ENCODE measurements around the gene LSM3. TPM values are rescaled to one million over a fixed set of nuclear protein-coding genes. Genes with fewer than 3 reads are reported as not detected.
"Not testable (repeated sequence)": the region's sequence is repeated elsewhere in the genome, so short reads cannot be mapped to it uniquely, and the experiment has no call there.

The LSM3 gene
- total RNA-seq, 1 donor from 2014 or later, result 10.0 TPM

DNA sequence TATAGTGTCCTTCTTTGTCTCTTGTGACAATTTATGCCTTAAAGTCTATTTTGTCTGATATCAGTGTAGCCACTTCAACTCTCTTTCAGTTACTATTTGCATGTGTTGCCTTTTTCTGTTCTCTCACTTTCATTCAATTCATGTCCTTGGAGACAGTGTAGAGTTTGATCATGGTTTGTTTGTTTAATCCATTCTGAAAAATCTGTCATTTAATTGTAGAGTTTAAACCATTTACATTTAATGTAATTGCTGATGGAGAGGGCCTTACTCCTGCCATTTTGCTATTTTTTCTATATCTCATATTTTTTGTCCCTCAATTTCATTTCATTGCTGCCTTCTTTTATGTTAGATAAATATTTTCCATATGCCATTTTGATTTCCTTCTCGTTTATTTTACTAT is 42.3 kb downstream of the LSM3 start:
- DNase-seq (ENCODE audit: low spot score), result no peak

GRCh38 chr3:14221902-14222301 is 43.3 kb downstream of the LSM3 start:
- DNase-seq (ENCODE audit: low spot score), result no peak

- DNase-seq (ENCODE audit: low spot score), result no peak
Observed at GRCh38 chr3:14222457-14222856, 43.8 kb downstream of the LSM3 start.

DNA sequence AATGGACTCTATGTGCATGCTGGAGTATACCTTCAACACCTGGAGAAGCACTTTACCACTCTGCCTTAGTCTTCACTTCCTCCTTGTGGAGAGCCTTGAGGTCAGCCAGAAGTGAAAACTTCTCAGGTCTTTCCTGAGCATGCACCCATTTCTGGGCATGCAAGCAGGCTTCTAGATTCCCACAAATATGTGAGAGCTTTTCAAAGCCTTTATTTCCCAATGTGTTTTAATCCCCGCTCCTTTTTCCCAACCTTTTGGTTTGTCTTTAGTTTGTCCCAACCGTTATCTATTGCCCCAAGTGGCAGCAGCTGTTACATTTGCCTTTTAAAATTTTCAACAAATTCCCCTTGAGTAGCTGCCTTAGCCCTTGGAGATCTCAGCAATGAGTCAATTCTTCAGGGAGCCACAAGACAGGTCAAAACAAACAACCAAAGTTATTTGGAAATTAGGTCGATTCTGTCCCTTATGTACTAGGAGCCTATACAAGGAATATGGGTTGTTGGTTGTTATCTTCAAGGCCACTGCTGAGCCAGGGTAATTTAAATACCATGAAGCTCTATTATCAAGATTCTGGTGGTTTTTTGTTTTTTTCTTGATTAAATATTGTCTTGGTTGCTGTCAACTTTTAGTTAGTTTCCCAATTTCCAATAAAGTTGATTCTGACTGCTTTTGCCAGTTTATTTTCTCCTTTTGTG is 44.4 kb downstream of the LSM3 start:
- DNase-seq (ENCODE audit: low spot score), result no peak

GRCh38 chr3:14223595-14223994 is 45.0 kb downstream of the LSM3 start:
- no peak for DNase-seq (ENCODE audit: low spot score)

DNA sequence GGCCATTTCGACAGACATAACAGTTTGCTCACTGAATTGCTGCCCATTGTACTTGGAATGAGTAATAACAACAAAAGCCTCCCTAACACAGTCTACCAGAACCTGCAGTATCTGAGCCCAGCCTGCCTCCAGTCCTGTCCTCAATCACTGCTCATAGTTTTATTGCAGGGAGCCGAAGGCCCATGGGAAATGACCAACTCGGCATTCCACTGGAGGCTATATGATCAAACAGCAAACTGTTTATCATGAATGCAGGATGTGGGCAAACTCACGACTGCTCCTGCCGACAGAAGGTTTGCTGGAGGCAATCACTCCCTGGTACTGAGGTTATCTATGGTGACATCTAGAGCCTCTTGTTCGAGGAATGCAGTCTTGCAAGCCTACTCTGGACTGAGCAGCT is 46.3 kb downstream of the LSM3 start:
- no peak for DNase-seq (ENCODE audit: low spot score)

DNA sequence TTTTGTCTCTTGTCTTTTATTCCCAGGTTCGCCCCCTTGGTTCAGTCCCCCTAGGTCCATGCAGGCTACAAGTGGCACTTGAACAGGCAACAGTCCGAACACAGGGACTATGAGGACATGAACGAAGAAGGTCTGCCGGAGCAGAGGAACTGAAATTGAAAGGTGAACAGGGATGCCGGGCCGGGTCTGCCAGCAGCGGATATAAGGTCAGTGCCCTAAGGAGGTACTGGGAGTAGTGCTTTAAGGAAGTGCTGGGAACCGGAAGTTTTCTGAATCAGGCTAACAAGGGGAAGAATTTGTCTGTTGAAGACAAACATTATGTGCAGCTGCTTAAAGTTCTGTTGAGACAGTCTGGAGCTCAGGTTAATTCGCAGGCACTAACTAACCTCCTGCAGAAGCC is 46.8 kb downstream of the LSM3 start:
- no peak for DNase-seq (ENCODE audit: low spot score)

DNA sequence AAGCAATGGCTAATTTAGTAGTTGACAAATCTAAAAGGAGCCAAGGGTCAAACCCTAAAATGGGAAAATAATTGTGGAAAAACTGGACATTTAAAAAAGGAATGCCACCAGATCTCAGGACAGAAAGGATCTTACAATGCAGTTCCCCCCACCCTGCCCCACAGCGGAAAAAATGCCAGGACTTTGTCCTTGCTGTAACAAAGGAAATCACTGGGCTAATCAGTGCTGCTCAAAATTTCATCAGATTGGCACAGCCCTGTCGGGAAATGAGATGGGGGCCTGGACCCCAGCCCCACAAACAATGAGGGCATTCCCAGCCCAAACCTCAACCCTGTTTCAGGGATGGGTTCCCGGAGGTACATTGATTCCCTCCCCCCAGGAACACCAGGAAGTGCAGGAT is 47.7 kb downstream of the LSM3 start:
- not testable (repeated sequence) for DNase-seq (ENCODE audit: low spot score)

DNA sequence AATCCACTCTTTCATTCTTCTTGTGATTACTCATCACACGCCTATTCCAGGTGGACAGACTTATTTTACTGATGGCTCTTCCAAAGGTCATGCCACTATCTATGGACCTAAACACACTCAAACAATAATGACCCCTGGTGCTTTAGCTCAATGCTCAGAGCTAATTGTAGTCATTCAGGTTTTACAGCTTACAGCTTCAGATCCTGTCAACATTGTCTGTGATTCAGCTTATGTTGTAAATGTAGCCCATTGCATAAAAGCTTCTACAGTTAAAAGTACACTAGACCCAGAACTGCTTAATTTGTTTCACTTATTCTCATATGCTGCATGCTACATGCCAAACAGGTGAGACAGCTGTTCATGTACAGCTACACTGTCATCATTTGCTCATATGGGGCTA is 49.2 kb downstream of the LSM3 start:
- no peak for DNase-seq (ENCODE audit: low spot score)

GRCh38 chr3:14228681-14229470 is 50.3 kb downstream of the LSM3 start:
- DNase-seq (ENCODE audit: low spot score), result no peak

DNA sequence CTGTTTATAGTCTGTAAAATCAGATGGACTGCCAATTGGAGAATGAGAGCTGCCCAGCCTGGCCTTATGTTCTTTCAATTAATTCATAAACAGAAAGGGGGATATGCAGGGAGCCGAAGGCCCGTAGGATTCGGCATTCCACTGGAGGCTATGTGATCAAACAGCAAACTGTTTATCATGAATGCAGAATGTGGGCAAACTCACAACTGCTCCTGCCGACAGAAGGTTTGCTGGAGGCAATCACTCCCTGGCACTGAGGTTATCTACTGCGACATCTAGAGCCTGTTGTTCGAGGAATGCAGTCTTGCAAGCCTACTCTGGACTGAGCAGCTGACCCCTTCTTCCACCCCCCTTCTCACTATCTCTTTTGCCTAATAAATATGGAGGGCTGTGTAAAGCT is 51.1 kb downstream of the LSM3 start:
- not testable (repeated sequence) for DNase-seq (ENCODE audit: low spot score)

DNA sequence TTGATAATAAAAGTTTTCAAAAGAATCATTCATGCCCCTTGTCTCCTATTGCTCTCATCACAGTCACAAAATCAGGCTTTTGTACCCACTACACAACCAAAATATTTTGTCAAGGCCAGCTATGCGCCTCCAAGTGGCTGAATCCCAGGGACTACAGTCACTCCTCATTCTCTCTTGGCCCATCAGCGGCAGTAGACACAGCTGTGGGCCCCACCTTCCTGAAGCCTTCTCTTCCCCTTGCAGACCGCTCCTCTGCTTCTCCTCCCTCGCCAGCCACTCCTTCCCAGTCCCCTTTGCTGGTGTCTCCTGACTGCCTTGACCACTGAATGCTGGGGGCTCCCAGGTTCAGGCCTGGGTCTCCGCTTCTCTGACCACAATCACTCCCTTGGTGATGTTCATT is 52.1 kb downstream of the LSM3 start:
- DNase-seq (ENCODE audit: low spot score), result no peak

DNA sequence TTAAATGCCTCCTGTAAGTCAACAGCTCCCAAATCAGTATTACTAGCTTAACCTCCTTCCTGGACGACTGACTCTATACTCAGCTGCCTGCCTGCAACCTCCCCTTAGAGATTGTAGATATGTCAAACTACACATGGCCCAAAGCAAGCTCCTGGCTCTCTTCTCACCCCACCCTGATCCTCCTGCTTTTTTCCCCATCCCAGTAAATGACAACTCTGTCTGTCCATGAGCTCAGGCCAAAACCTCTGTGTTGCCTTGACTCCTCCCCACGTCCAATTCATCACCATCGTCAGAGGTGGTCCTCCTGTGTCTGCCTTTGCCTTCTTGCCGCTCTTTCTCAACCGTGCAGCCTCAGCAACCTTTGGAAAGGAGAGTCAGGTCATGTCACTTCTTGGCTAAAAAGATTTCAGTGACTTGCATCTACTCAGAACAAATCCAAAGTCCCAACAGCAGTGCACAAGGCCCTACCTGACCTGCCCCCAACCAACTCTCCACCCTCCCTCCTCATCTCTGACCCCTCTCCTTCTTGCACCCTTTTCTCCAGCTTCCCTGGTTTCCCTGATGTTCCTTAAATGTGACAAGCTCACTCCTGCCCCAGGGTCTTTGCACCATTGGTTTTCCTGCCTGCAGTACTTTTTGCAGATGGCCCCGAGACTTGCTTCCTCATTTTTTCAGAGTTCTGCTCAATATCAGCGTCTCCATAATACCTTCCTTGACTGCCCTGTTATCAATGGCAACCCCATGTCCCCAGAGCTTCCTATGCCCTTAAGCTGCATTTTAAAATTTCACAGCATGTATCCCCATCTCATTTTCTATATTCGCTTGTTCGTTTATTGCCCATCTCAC is 52.8 kb downstream of the LSM3 start:
- no peak for DNase-seq (ENCODE audit: low spot score)

DNA sequence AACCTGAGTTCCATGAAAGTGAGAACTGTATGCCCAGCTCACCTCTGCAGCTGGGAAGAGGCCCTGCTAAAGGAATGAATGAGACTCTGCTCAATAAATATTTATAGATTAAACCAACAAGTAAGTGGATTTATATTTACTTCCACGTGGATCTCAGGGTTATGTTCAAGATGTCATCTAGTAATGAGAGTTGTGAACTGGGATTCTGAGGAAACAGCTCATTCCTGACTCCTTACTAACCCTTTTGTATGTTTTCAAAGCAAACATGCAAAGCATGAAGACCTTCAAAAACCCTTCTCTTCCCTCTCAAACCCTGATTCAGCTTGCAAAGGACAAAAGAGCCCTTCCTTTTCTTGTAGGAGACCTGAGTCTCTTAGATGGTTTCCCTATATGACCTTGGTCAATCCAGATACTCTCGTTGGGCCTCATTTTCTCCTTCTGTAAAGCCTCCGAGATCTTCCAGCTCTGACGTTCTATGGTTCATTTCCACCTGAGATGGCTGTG is 53.4 kb downstream of the LSM3 start:
- DNase-seq (ENCODE audit: low spot score), result no peak

DNA sequence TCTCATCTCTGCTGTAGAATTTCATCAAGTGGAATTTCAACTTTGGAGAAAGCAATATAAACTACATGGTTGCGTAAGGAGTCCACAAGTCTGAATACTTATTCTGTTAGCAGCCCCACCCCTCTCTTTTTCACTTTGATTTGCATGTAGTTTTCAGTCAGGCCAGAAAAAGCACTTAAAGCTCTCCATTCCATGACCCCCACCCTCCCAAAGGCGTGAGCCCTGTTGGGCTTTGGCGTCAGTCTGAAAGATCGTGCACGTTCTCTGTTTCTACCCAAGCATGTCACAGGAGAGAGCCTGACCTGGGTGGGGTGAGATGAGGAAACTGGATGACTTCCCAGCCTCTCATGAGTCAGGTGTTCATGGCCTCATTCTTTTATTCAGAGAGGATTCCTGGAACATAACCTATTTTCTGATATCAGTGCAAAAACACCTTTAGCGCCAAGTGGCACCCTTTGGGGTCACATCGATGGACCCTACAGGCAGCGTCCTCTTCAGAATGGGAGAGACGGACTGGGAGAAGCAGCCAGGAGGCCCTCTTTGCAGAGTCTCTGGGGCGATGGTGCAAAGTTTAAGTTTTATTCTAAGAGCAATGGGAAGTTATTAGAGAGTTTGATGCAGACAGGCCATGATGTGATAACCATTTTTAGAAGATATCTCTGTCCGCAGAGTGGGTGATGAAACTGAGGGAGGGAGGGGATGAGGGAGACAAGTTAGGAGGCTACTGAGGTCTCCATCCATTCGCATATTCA is 55.8 kb downstream of the LSM3 start:
- no peak for DNase-seq (ENCODE audit: low spot score)

DNA sequence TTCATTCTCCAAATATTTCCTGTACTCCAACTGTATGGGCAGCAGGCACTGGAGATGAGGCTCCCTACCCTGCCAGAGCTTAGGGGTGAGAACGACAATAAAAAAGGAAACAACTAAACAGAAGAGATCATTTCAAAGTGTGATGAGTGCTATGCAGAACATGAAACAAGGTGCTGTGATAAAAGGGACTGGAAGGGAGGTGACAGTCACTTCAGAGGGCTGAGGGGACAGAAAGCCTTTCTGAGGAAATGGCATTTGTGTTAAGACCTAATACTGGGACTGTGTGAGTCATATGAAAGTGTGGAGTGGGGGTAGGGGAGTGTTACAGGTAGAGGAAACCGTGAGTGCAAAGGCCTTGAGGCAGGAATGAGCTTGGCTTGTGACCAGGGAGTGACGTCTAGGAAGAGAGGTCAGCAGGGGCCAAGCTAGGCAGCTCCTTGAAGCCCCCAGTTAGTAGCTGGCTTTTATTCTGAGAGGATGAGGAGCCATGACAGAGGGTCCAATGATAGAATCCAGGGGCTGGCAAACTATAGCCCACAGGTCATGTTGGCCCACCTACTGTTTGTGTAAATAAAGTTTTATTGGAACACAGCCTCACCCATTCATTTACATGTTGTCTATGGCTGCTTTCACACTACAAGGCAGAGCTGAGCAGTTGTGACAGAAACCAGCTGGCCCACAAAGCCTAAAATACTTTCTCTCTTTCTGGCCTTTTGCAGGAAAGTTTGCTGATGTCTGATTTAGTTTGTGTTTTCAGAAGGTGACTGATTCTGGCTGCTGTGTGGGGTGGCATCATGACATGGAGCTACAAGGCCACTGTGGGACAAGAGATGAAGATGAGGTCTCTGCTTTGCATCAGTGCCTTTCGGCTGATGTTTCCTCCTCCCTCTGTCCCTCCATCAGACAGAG is 56.6 kb downstream of the LSM3 start:
- no peak for DNase-seq (ENCODE audit: low spot score)

DNA sequence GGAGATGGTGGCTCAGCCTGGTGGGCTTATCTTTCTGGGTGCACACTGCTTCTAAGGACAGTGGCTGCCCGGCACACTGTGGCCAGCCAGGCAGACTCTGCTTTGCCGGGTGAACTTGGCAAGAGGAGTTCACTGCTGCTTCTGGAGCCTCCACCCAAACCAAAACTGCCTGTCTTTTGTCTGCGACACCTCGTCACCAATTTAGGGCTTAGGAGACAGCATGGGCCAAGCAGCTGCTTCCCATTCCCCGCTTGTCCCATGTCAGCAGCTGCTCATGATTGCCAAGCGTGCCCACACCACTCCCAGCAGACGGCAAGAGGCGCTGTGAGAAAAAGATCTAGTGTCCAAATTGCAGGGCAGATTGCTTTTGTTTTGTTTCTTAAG is 57.3 kb downstream of the LSM3 start:
- DNase-seq (ENCODE audit: low spot score), result no peak

- no peak for DNase-seq (ENCODE audit: low spot score)
Observed at GRCh38 chr3:14236902-14237301, 58.3 kb downstream of the LSM3 start.

DNA sequence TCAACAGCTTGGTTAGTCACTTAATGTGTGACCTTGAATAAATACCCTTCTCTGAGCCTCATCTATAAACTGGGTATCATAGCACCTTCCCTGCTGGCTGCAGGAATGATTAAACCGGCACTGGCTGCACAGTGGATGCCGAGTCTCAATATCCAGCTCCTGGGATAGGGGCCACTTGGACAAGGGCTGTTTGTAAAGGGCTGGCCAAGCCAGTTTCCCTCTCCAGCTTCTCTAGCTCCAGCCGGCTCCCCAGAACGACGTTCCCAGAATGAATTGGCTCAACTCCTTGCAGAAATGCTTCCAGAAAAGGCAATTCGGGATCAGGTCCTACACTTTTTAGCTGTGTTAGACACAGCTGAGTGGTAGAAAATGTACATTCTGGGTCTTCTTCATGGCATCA is 58.8 kb downstream of the LSM3 start:
- no peak for DNase-seq (ENCODE audit: low spot score)

DNA sequence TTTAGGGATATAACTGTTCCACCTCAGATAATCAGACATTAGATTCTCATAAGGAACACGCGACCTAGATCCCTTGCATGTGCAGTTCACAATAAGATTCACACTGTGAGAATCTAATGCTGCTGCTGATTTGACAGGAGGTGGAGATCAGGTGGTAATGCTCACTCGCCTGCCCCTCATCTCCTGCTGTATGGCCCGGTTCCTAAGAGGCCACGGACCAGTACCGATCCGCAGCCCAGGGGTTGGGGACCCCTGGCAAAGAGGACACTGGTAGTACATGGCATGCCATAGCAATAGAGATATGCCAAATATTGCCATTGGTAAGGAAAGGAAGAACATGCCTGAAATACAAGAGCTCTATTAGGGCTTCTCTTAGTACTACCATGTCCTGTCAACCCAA is 59.7 kb downstream of the LSM3 start:
- no peak for DNase-seq (ENCODE audit: low spot score)
